H1 (cell line): ENCODE data around the gene MYF5. TPM values are rescaled to one million over a fixed set of nuclear protein-coding genes. Genes with fewer than 3 reads are reported as not detected.

Experiments
- CHD7 ChIP-seq: fragments of 300-600 bp; sonication (generic); IDR thresholded peaks from 2 replicates; pipeline ENCODE4 v1.7.1; 2012; ENCODE audit warnings: low read length, moderate library complexity, mild to moderate bottlenecking, inconsistent platforms; ENCODE audit not compliant: insufficient replicate concordance
- JUN ChIP-seq: IDR thresholded peaks from 2 replicates; pipeline ENCODE4 v1.6.1; 2011; ENCODE audit warnings: low read depth, mild to moderate bottlenecking, improper control_type of control experiment, low read length
- JUND ChIP-seq: IDR thresholded peaks from 2 replicates; pipeline ENCODE4 v1.6.1; 2011; ENCODE audit warnings: mild to moderate bottlenecking, improper control_type of control experiment, low read length
- KDM5A ChIP-seq: fragments of 200-600 bp; IDR thresholded peaks from 2 replicates; pipeline ENCODE4 v1.7.1; 2012; ENCODE audit warnings: mild to moderate bottlenecking, low read length, inconsistent platforms, mixed read lengths
- RBBP5 ChIP-seq: IDR thresholded peaks from 2 replicates; pipeline ENCODE4 v1.7.1; 2012; ENCODE audit warnings: low read depth, mild to moderate bottlenecking, inconsistent platforms, low read length, moderate library complexity, borderline replicate concordance
- ZNF274 ChIP-seq: IDR thresholded peaks from 2 replicates; pipeline ENCODE4 v1.7.0; 2012; ENCODE audit warnings: low read length, borderline replicate concordance; ENCODE audit errors: extremely low read depth
- polyA plus RNA-seq, 7 experiments: library from polyadenylated mRNA; depleted of rRNA in 3 of 7; stranded (reverse) in 5 of 7; unstranded in 2 of 7; fragments of >200 nt in 5 of 7; fragments of 200-250 nt in 2 of 7; gene quantifications; 1 replicate in 5 of 7; 2 replicates in 1 of 7; 4 replicates in 1 of 7; pipeline versions ENCODE4 v1.2.1 to v1.2.3, GENCODE V29; 2011 to 2013; ENCODE audit warnings: missing spikeins in 2 of 7, mixed read lengths in 2 of 7
- total RNA-seq: library from RNA; stranded (reverse); fragmentation: NEBNext Ultra II Directional; extraction: Animal tissue kit (Norgen Biotek cat#: 25700); gene quantifications from 2 replicates; pipeline ENCODE4 v1.2.1, GENCODE V29; 2021

The MYF5 gene
- total and polyA plus RNA-seq, 2 of the 8 experiments (the other 6 are each of a cell fraction or from before 2014, with no cell fraction given): 0.09 TPM; not detected in 1

DNA sequence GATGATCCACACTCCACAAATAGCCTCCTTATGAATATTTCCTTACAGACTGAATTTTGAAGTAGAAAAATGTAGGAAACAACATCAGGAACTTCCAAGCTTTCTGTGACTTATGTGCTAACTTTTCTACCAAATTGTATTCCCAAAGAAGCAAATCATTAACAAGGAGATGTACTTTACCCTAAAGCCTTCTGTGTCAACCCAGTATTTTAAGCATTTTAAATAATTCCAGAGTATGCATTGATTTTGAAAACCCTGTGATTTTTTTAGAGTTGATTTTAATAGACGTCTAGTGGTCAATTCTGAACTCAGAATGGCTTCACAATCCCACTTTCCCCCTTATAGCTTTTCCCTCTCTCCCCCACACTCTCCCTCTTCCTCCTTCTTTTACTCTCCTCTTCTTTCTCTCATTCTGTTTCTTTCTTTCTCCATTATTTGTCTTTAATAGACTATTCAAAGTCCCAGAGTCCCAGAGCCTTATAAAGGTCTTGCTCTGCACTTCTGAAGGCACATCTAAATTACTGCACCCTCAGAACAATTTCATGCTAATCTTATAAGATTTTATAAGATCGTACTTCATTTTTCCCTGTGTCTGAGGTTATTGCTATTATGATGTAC, 19.3 kb upstream of the MYF5 start (continued):
- TF ChIP-seq KDM5A: no peak
- no peak for TF ChIP-seq JUND
- no peak for TF ChIP-seq JUN
- TF ChIP-seq ZNF274: no peak
- no peak for TF ChIP-seq RBBP5
- TF ChIP-seq CHD7: no peak
